C4-2B (cell line): ENCODE measurements around the gene ZKSCAN4.

ENCODE experiments used
- H3K27ac ChIP-seq: fragments of 450-650 bp; 2 replicates; pipeline ENCODE4 v1.5.1; 2017
- CTCF ChIP-seq: fragments of 450-650 bp; conservative IDR thresholded peaks from 2 replicates; pipeline ENCODE4 v1.5.1; 2017; ENCODE audit warnings: mild to moderate bottlenecking
- ZFX ChIP-seq: fragments of 450-650 bp; IDR thresholded peaks from 2 replicates; pipeline ENCODE4 v1.6.1; 2017

ZKSCAN4 gene

GRCh38 chr6:28215425-28215824 lies 36.6 kb downstream of the ZKSCAN4 start:
- no peak overlapping the region for H3K27ac ChIP-seq

GRCh38 chr6:28213213-28213523 lies 38.9 kb downstream of the ZKSCAN4 start:
- no peak for TF ChIP-seq ZFX
- TF ChIP-seq CTCF = no peak
- H3K27ac ChIP-seq = no peak overlapping the region

More at GRCh38 chr6:28215425-28215824, 36.6 kb downstream of the ZKSCAN4 start:
- TF ChIP-seq CTCF (no peak), ZFX (no peak)

- TF ChIP-seq ZFX (no peak), CTCF (peak; percentile 47)
- peak overlapping the region; percentile 42 for H3K27ac ChIP-seq
Measured at GRCh38 chr6:28212510-28213212, 39.4 kb downstream of the ZKSCAN4 start.

- H3K27ac ChIP-seq = peak overlapping the region; percentile 42
- TF ChIP-seq ZFX (no peak), CTCF (no peak)
Measured at GRCh38 chr6:28211840-28212509, 40.1 kb downstream of the ZKSCAN4 start.

GRCh38 chr6:28209753-28210535 lies 42.1 kb downstream of the ZKSCAN4 start:
- TF ChIP-seq CTCF (no peak), ZFX (no peak)

GRCh38 chr6:28208111-28208659 lies 43.9 kb downstream of the ZKSCAN4 start:
- no peak for TF ChIP-seq ZFX
- no peak overlapping the region for H3K27ac ChIP-seq

More at GRCh38 chr6:28209753-28210535, 42.1 kb downstream of the ZKSCAN4 start:
- H3K27ac ChIP-seq = no peak overlapping the region

- H3K27ac ChIP-seq = no peak overlapping the region
- TF ChIP-seq CTCF = no peak
- no peak for TF ChIP-seq ZFX
Measured at GRCh38 chr6:28207510-28208110, 44.5 kb downstream of the ZKSCAN4 start.
